Measurements from ENCODE around the gene FBRSL1. TPM values are rescaled to one million over a fixed set of nuclear protein-coding genes. Genes with fewer than 3 reads are reported as not detected.

The FBRSL1 gene
- total and polyA plus RNA-seq, 10 donors: 14.3 to 161 (median 49.8) TPM

DNA sequence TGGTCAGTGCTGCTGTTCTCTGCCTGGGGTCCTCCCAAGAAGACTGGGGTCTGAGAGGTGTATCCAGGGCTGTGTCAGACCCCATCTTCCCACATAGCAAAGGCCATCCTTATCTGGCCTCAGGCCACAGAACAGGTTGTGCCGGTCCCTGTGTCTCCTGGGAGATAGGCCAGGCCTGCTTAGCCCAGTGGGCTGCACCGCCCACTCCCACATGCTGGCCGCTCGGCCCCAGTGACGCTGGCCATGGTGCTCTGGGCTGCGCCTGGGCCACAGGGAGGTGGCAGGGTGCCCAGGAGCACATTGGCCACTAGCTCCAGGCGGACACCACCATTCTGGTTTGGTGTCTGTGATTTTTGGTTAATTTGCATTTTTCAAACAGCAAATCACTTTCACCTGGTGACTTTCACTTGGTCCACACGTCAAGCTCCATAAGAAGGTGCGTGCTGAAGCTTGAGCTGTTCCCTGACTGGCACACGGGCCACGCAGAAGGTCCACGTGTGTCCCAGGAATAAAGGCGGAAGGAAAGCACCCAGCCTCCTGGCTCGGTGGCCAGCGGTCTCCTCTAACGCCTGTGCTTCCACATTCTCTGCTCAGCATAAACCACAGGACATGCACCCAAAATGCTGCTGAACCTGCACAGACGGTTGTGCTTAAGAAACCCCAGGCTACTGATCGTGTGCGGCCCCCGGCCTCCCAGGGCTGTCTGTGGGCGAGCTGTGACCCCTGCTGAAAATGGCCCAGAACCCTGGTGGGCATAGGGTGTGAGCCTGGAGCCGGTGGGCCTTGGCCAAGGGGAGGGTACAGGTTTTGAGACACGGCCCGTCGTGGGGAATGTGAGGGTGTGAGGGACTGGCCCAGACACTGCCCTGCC, 4.6 kb downstream of the FBRSL1 start:
- Histone ChIP-seq H3K27me3 (replicated peaks in 1 of 7) (no peaks in the 10 kb centered on the region), H3K9me3 (no peaks in the 10 kb centered on the region), H3K4me3 (peak overlapping the region in 1 of 8 donors; percentile 15), H3K36me3 (peaks cover 0 to 19% (median 0%) of the 10 kb centered on the region in 6 donors), H3K4me1 (peaks cover 75 to 90% (median 89%) of the 10 kb centered on the region in 6 donors), H3K27ac (peak overlapping the region in 6 of 8 donors; percentile 62 to 83 (median 79))
- WGBS, 5 donors: 58 to 80% (median 64%) methylated on average over 21 to 25 of the region's 25 CpGs
- DNase-seq: no peak
- TF ChIP-seq POLR2AphosphoS5 (IDR thresholded peaks at IDR 0.05) (peak in 1 of 3 donors; percentile 30), POLR2A (IDR thresholded peaks at IDR 0.05) (no peak)
- TF ChIP-seq, protein P1, sequence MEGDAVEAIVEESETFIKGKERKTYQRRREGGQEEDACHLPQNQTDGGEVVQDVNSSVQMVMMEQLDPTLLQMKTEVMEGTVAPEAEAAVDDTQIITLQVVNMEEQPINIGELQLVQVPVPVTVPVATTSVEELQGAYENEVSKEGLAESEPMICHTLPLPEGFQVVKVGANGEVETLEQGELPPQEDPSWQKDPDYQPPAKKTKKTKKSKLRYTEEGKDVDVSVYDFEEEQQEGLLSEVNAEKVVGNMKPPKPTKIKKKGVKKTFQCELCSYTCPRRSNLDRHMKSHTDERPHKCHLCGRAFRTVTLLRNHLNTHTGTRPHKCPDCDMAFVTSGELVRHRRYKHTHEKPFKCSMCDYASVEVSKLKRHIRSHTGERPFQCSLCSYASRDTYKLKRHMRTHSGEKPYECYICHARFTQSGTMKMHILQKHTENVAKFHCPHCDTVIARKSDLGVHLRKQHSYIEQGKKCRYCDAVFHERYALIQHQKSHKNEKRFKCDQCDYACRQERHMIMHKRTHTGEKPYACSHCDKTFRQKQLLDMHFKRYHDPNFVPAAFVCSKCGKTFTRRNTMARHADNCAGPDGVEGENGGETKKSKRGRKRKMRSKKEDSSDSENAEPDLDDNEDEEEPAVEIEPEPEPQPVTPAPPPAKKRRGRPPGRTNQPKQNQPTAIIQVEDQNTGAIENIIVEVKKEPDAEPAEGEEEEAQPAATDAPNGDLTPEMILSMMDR (IDR thresholded peaks at IDR 0.05 in 8 of 11, conservative IDR thresholded peaks at IDR 0.05 in 3 of 11): no peak
- intact Hi-C loops (cut with DNase I; ENCODE audit: low total_unique reads): no loop called here

DNA sequence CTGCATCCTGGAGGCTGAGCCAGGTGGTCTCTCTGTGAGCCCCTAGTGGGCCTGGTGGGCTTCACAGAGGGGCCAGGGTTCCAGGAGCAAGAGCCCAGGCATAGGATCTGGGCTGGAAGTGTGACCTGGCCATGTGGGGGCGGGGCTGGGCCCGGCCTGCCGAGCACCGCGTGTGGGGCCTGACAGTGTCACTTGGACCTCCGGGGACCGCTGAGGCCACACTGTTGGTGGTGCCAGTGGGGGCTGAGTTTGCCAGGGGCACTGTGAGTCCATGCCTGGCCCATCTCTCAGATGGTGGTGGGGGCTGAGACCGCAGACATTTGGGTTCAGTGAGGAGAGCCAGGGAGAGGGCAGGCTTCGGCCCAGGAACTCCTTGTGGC, 5.2 kb downstream of the FBRSL1 start:
- intact Hi-C loops (cut with DNase I; ENCODE audit: low total_unique reads): no loop called here
- H3K4me1 ChIP-seq: peaks cover 81 to 96% (median 95%) of the 10 kb centered on the region in 6 donors
- DNase-seq: no peak
- TF ChIP-seq POLR2A (IDR thresholded peaks at IDR 0.05) (no peak), POLR2AphosphoS5 (IDR thresholded peaks at IDR 0.05) (no peak)
- H3K27ac ChIP-seq: peak overlapping the region; percentile 42 to 83 (median 76)
- H3K36me3 ChIP-seq: peaks cover 0 to 19% (median 0%) of the 10 kb centered on the region in 6 donors
- H3K27me3 ChIP-seq (replicated peaks in 1 of 7): no peaks in the 10 kb centered on the region
- no peaks in the 10 kb centered on the region for H3K9me3 ChIP-seq
- H3K4me3 ChIP-seq: peak overlapping the region in 1 of 8 donors; percentile 15
- 60 to 86% (median 81%) methylated on average over 9 of the region's 9 CpGs; no CpG with 5 or more reads in 2 of the 5 donors for WGBS, 5 donors

DNA sequence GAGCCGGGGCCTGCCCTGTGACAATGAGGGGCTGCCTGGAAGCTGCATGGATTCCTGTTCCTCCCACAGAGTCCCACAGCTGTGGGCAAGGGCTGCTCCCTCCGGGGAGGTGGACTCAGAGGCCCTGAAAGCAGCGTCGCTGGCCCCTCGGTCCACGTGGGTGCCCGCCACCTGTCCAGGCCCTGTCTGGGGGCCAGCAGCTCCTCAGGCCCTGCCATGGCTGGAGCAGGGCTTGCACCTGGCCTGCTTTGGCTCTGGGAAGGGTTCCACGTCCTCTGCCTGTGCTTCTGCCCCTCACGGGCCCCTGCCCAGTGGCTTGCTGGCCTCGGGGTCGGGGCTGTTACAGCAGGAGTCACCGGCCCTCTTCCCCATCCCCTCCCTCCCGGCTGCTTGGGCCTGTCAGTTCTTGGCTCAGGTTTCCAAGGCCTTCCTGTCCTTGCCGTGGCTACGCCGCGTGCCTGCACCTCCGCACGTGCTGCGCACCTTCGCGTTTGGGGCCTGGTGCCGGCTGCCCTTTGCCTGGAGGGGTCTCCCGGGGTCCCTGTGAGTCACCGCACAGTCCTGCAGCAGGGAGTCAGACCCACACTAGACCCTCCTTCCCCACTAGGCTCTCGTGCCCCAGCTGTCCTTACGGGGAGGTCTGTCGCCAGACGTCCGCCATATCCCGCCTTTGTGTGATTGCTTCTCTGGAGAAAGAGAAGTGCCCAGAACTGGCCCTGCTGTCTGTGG, 5.8 kb downstream of the FBRSL1 start:
- Histone ChIP-seq H3K4me3 (peak overlapping the region in 1 of 8 donors; percentile 13), H3K9me3 (no peaks in the 10 kb centered on the region), H3K27ac (peak overlapping the region; percentile 42 to 83 (median 76)), H3K4me1 (peaks cover 87 to 100% (median 100%) of the 10 kb centered on the region in 6 donors), H3K36me3 (peaks cover 0 to 19% (median 0%) of the 10 kb centered on the region in 6 donors), H3K27me3 (replicated peaks in 1 of 7) (no peaks in the 10 kb centered on the region)
- DNase-seq: no peak
- WGBS, 5 donors: 56 to 78% (median 66%) methylated on average over 23 to 31 of the region's 31 CpGs
- intact Hi-C loops (cut with DNase I; ENCODE audit: low total_unique reads): no loop called here
- TF ChIP-seq, protein P1 (IDR thresholded peaks at IDR 0.05 in 8 of 11, conservative IDR thresholded peaks at IDR 0.05 in 3 of 11): no peak
- TF ChIP-seq POLR2A (IDR thresholded peaks at IDR 0.05): no peak
- peak in 2 of 3 donors; percentile 65 to 69 for TF ChIP-seq POLR2AphosphoS5 (IDR thresholded peaks at IDR 0.05)

DNA sequence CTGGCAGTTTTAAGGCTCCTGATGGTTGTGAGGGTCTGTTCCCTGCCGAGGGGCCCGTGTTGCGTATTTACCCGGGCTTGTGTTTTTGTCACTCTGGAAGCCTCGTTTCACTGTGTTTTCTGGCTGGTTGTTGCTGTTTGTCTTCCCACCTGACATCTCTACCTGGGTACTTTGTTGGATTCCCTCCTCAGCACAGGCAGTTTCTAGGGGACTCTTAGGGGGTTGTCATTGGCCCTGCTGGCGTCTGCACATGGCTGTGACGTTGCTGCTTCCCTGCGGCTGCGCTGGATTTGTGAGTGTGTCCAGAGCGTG, 6.4 kb downstream of the FBRSL1 start:
- H3K27me3 ChIP-seq (replicated peaks in 1 of 7): no peaks in the 10 kb centered on the region
- H3K36me3 ChIP-seq: peaks cover 0 to 19% (median 0%) of the 10 kb centered on the region in 6 donors
- peak overlapping the region in 1 of 8 donors; percentile 13 for H3K4me3 ChIP-seq
- peaks cover 90 to 100% (median 100%) of the 10 kb centered on the region in 6 donors for H3K4me1 ChIP-seq
- TF ChIP-seq, protein P1 (IDR thresholded peaks at IDR 0.05 in 8 of 11, conservative IDR thresholded peaks at IDR 0.05 in 3 of 11): no peak
- TF ChIP-seq POLR2A (IDR thresholded peaks at IDR 0.05) (no peak), POLR2AphosphoS5 (IDR thresholded peaks at IDR 0.05) (no peak)
- DNase-seq: no peak
- no peaks in the 10 kb centered on the region for H3K9me3 ChIP-seq
- 70 to 78% (median 73%) methylated on average over 10 of the region's 10 CpGs for WGBS, 5 donors
- intact Hi-C loops (cut with DNase I; ENCODE audit: low total_unique reads): no loop called here
- peak overlapping the region in 7 of 8 donors; percentile 8 to 83 (median 79) for H3K27ac ChIP-seq
